Gastrocnemius medialis (tissue), 4 donors: ENCODE data around the gene RNF114.

Experiments
- CTCF ChIP-seq, 5 experiments: fragments of 450-650 bp in 3 of 5; fragments of 200-600 bp in 2 of 5; sonication (generic) in 2 of 5; IDR thresholded peaks in 4 of 5; conservative IDR thresholded peaks in 1 of 5; 1 replicate in 4 of 5; 2 replicates in 1 of 5; pipeline ENCODE4 v1.5.1; 2016 to 2019; ENCODE audit warnings: antibody characterized with exemption in 5 of 5, mild to moderate bottlenecking in 3 of 5, moderate library complexity in 3 of 5
- POLR2A ChIP-seq, 2 donors: fragments of 450-650 bp; IDR thresholded peaks; one replicate each; pipeline ENCODE4 v1.6.1; 2017; ENCODE audit warnings: antibody characterized with exemption in 2 of 2, mild to moderate bottlenecking in 2 of 2, moderate library complexity in 2 of 2

- TF ChIP-seq POLR2A (IDR thresholded peaks at IDR 0.05) = no peak
- no peak for TF ChIP-seq CTCF (IDR thresholded peaks at IDR 0.05 in 4 of 5, conservative IDR thresholded peaks at IDR 0.05 in 1 of 5)
Observed at GRCh38 chr20:49956689-49957088, 20.5 kb downstream of the RNF114 start.
